NOMO-1 treated with dmso at 0.1 percent for 144 hours (cell line): Measurements from ENCODE around the gene CDC42SE2.

Source experiments
- DNase-seq: peaks from one replicate; lab custom pipeline; 2025; ENCODE audit not compliant: unreplicated experiment; lab: John Stamatoyannopoulos, UW

The CDC42SE2 gene

GRCh38 chr5:131426011-131426410 is 162.2 kb downstream of the CDC42SE2 start:
- DNase-seq = no peak

GRCh38 chr5:131430794-131431193 is 166.9 kb downstream of the CDC42SE2 start:
- DNase-seq = no peak

GRCh38 chr5:131431794-131432193 is 167.9 kb downstream of the CDC42SE2 start:
- no peak for DNase-seq

- DNase-seq = no peak
Observed at GRCh38 chr5:131433109-131433508, 169.3 kb downstream of the CDC42SE2 start.

GRCh38 chr5:131436081-131436480 is 172.2 kb downstream of the CDC42SE2 start:
- DNase-seq = no peak

- DNase-seq = no peak
Observed at GRCh38 chr5:131441184-131441583, 177.3 kb downstream of the CDC42SE2 start.
